Measurements from ENCODE around the gene SPSB3.
A peak's percentile ranks its signal among the peaks of the same experiment; 100 is the strongest.

SPSB3 gene

DNA sequence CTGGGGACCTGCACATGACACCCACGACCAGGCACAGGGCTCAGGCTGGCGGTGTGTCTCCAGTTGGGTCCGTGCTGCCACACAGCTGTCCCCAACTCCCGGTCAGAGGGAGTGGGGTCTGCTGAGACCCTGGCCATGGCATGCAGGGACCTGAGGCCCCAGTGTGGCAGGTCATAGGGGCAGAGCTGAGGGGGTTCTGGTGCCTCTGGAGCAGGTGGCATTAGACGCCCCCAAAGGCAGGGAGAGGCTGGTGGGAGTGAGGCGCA is 4.6 kb upstream of the SPSB3 start:
- ChIA-PET CTCF (interaction anchor here (0.6 kb wide), 1 partner anchor 24 kb away, joined by 3 read pairs; no protein-coding TSS in a partner anchor), POLR2A (no interaction called here)
- TF ChIP-seq HOXD13 (CRISPR knock-in tag; IDR thresholded peaks at IDR 0.05; ENCODE audit: borderline replicate concordance) (no peak), GLIS2 (tag by site-specific recombination; IDR thresholded peaks at IDR 0.05) (no peak), ZFP69B (tag by site-specific recombination; IDR thresholded peaks at IDR 0.05) (no peak), ZNF707 (tag by site-specific recombination; IDR thresholded peaks at IDR 0.05) (no peak), REPIN1 (tag by site-specific recombination; IDR thresholded peaks at IDR 0.05; ENCODE audit: low read depth) (no peak), ZNF837 (tag by site-specific recombination; IDR thresholded peaks at IDR 0.05) (no peak), ZNF704 (tag by site-specific recombination; IDR thresholded peaks at IDR 0.05) (no peak), ZNF571 (tag by site-specific recombination; IDR thresholded peaks at IDR 0.05) (no peak), ZNF544 (tag by site-specific recombination; IDR thresholded peaks at IDR 0.05) (no peak), ZNF174 (tag by site-specific recombination; IDR thresholded peaks at IDR 0.05) (no peak), MEIS1 (CRISPR knock-in tag; IDR thresholded peaks at IDR 0.05; ENCODE audit: borderline replicate concordance) (no peak), TRIM28 (IDR thresholded peaks at IDR 0.05; ENCODE audit: borderline replicate concordance, low read length) (no peak), ZNF785 (tag by site-specific recombination; IDR thresholded peaks at IDR 0.05) (no peak), ZNF24 (tag by site-specific recombination; IDR thresholded peaks at IDR 0.05) (no peak)
- TF ChIP-seq, protein P1, sequence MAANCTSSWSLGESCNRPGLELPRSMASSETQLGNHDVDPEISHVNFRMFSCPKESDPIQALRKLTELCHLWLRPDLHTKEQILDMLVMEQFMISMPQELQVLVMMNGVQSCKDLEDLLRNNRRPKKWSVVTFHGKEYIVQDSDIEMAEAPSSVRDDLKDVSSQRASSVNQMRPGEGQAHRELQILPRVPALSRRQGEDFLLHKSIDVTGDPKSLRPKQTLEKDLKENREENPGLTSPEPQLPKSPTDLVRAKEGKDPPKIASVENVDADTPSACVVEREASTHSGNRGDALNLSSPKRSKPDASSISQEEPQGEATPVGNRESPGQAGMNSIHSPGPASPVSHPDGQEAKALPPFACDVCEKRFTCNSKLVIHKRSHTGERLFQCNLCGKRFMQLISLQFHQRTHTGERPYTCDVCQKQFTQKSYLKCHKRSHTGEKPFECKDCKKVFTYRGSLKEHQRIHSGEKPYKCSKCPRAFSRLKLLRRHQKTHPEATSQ (tag by site-specific recombination; IDR thresholded peaks at IDR 0.05): no peak
- peaks cover 11 to 60% of the 10 kb centered on the region in 2 experiments; a peak in 2 of 3 replicates for H3K36me3 ChIP-seq (ENCODE audit: control insufficient read depth in 2 of 2, insufficient read depth in 1 of 2, low read length in 2 of 2)
- no peak overlapping the region for H3K4me3 ChIP-seq (ENCODE audit: low read depth, low read length)
- 0 out of 2 replicates have a peak, but pooled peaks cover 2% of the 10 kb centered on the region for H3K4me1 ChIP-seq (ENCODE audit: control insufficient read depth, insufficient read depth, low read length)
- H3K9me3 ChIP-seq (ENCODE audit: control insufficient read depth, insufficient read depth, low read depth, low read length): no peaks in the 10 kb centered on the region
- H3K27ac ChIP-seq (ENCODE audit: extremely low read depth, low read depth, low read length): no peak overlapping the region

DNA sequence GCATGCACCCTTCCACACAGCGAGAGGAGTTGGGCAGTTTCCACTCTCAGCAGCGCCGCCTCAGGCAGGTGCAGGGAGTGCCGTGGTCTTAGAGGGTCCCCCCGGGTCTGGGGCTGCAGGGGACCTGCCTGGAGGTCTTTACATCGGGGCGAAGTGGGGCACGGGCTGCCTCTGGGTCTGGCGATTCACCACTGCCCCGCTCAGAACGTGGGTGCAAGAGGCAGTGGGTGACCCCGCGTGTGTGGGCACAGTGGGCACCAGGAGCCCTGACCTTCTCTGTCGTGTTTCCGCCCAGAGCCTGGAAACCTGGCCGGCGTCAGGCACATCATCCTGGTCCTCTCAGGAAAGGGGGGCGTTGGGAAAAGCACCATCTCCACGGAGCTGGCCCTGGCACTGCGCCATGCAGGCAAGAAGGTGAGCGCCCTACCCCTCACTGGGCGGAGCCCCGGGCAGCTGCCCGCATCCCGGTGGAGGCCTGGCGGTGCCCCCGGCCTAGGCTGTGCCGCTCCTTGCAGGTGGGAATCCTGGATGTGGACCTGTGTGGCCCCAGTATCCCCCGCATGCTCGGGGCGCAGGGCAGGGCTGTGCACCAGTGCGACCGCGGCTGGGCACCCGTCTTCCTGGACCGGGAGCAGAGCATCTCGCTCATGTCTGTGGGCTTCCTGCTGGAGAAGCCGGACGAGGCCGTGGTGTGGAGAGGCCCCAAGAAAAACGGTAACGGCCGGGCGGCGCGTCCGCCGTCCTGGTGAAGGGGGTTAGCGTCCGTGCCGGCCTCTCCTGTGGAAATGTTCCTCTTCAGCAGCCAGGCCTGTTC is 4.1 kb upstream of the SPSB3 start:
- Histone ChIP-seq H3K4me3 (ENCODE audit: low read depth, low read length) (no peak overlapping the region), H3K36me3 (ENCODE audit: control insufficient read depth in 2 of 2, insufficient read depth in 1 of 2, low read length in 2 of 2) (peaks cover 11 to 60% of the 10 kb centered on the region in 2 experiments; a peak in 2 of 3 replicates), H3K27ac (ENCODE audit: extremely low read depth, low read depth, low read length) (no peak overlapping the region), H3K4me1 (ENCODE audit: control insufficient read depth, insufficient read depth, low read length) (0 out of 2 replicates have a peak, but pooled peaks cover 2% of the 10 kb centered on the region), H3K9me3 (ENCODE audit: control insufficient read depth, insufficient read depth, low read depth, low read length) (no peaks in the 10 kb centered on the region)
- ChIA-PET POLR2A (no interaction called here), CTCF (no interaction called here)
- TF ChIP-seq HIC1 (tag by site-specific recombination; IDR thresholded peaks at IDR 0.05): peak; percentile 63; the same call in 1 of the 2 replicates
- TF ChIP-seq, protein P2, sequence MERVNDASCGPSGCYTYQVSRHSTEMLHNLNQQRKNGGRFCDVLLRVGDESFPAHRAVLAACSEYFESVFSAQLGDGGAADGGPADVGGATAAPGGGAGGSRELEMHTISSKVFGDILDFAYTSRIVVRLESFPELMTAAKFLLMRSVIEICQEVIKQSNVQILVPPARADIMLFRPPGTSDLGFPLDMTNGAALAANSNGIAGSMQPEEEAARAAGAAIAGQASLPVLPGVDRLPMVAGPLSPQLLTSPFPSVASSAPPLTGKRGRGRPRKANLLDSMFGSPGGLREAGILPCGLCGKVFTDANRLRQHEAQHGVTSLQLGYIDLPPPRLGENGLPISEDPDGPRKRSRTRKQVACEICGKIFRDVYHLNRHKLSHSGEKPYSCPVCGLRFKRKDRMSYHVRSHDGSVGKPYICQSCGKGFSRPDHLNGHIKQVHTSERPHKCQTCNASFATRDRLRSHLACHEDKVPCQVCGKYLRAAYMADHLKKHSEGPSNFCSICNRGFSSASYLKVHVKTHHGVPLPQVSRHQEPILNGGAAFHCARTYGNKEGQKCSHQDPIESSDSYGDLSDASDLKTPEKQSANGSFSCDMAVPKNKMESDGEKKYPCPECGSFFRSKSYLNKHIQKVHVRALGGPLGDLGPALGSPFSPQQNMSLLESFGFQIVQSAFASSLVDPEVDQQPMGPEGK (tag by site-specific recombination; IDR thresholded peaks at IDR 0.05): no peak
